ENCODE results near the gene PDE8B.
"Not testable (repeated sequence)": the region's sequence is repeated elsewhere in the genome, so short reads cannot be mapped to it uniquely, and the experiment has no call there.

Gene PDE8B

DNA sequence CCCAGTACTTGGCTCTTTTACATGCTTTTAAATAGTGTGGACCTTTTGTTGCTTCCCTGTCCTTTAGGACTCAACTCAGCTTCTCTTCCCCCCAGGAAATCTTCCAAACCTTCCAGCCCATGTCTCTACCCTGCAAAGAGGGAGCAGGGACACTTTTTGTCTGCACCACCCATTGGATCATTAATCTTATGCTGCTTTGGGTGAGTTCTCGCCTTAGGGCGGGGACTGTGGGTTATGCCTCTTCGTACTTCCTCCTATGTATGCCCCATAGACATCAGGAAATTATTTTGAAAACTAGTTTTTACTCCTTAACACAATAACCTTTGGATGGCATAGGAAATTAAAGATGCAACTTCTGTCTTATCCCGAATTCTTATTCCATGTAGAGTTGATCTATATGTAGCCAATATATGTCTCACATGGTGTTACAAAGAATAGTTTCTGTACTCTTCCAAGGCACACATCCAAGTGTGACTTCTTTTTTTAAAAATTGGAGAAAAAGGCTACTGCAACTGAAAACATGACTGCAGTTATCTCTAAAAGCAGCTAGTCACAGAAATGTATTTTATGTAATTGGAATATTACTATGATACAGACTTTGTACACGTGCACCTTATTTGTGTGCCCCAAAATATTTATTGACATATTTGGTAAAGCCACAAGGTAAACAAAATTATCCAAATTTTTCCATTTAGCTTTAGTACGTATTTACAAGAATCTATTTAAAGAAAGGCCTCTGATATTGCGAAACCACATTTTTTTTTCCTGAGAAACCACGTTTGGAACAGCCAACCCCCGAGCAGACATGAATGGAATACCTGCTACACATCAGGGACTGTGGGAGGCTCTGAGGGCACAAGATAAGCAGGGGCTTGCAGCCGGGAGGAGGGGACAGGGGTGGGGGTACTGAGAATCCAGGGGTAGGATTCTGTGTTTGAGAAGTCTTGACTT, 148.1 kb downstream of the PDE8B start:
- DNase-seq (ENCODE audit: low read depth, low spot score) = no peak

GRCh38 chr5:77359231-77359630, 148.8 kb downstream of the PDE8B start:
- no peak for DNase-seq (ENCODE audit: low read depth, low spot score)

DNA sequence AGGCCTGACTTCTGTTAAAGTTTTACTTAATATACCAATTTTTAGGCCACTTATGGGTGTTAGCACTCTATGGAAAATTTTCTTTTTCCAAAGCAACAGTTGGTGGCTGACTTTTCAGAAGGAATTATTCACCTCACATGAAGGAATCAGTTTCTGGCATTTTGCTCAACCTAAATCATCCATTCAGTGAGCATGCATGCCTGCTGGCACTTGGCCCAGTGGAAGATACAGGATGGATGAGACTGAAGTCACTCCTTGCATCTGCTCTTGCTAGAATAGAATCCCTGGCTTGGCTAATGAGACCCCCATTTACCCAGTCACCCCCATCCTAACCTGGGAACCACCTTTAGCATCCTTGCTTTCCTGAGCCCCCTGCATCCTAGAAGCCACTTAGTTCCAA, 149.9 kb downstream of the PDE8B start:
- DNase-seq (ENCODE audit: low read depth, low spot score) = no peak

DNA sequence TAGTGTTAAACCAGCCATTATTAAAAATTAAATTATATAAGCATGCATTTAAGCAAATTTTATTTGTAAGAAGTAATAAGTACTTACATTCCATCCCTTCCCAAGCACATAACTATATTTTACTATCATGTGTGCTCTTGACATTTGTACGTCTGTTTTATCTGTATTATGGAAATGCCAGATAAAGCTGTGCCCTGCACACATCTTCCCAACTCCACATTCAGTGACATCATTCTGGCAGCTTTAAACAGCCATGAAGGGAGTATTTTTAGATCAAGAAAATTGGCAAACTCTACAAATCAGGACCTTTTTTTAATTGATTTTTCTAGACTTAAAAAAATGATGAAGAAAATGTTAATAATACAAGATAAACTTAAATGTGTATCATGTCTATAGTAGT, 150.5 kb downstream of the PDE8B start:
- DNase-seq (ENCODE audit: low read depth, low spot score) = no peak

- peak; percentile 15 for DNase-seq (ENCODE audit: low read depth, low spot score)
Measured at GRCh38 chr5:77366717-77367500, 156.4 kb downstream of the PDE8B start.

GRCh38 chr5:77367741-77368140, 157.3 kb downstream of the PDE8B start:
- no peak for DNase-seq (ENCODE audit: low read depth, low spot score)

GRCh38 chr5:77368367-77368766, 157.9 kb downstream of the PDE8B start:
- DNase-seq (ENCODE audit: low read depth, low spot score) = no peak

DNA sequence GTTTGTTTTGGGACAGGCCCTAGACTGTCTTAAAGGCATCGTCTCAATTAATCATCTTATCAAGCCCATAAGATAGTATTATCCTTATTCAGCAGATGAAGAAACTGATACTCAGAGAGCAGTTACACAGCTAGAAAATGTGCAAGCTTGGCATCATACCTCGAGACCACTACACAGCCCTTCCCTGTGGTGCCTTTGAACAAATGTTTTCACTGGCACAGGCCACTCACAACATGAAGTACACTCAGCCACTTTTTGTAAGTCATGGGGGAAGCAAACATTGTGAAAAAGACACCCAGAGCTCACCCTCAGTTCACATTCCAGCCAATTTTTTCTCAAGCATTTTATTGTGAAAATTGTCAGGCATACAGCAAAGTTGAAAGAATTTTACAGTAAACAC, 159.1 kb downstream of the PDE8B start:
- DNase-seq (ENCODE audit: low read depth, low spot score) = no peak

- no peak for DNase-seq (ENCODE audit: low read depth, low spot score)
Measured at GRCh38 chr5:77374686-77375085, 164.2 kb downstream of the PDE8B start.

GRCh38 chr5:77376609-77377300, 166.3 kb downstream of the PDE8B start:
- DNase-seq (ENCODE audit: low read depth, low spot score) = no peak

GRCh38 chr5:77379558-77380061, 169.1 kb downstream of the PDE8B start:
- no peak for DNase-seq (ENCODE audit: low read depth, low spot score)

GRCh38 chr5:77380636-77381035, 170.2 kb downstream of the PDE8B start:
- no peak for DNase-seq (ENCODE audit: low read depth, low spot score)

- not testable (repeated sequence) for DNase-seq (ENCODE audit: low read depth, low spot score)
Measured at GRCh38 chr5:77383336-77383735, 172.9 kb downstream of the PDE8B start.

DNA sequence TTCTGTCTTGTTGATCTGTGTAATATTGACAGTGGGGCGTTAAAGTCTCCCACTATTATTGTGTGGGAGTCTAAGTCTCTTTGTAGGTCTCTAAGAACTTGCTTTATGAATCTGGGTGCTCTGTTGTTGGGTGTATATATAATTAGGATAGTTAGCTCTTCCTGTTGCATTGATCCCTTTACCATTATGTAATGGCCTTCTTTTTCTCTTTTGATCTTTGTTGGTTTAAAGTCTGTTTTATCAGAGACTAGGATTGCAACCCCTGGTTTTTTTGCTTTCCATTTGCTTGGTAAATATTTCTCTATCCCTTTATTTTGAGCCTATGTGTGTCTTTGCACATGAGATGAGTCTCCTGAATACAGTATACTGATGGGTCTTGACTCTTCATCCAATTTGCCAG, 175.9 kb downstream of the PDE8B start:
- not testable (repeated sequence) for DNase-seq (ENCODE audit: low read depth, low spot score)

DNA sequence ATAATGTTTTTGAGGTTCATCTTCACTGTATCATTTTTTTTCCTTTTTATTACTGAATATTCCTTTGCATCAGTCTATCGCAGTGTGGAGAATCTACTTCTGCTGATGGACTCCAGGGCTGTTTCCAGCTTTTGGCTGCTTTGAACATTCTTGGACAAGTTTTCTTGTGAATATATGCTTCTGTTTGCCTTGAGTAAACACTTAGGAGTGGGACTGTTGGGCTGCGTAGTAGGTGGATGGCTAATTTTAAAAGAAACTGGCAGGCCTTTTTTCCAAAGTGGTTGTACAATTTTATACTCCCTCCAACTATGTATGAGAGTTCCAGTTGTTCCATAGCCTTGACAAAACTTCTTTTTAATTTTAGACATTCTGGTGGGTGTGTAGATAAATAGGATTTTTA, 179.3 kb downstream of the PDE8B start:
- DNase-seq (ENCODE audit: low read depth, low spot score) = no peak

DNA sequence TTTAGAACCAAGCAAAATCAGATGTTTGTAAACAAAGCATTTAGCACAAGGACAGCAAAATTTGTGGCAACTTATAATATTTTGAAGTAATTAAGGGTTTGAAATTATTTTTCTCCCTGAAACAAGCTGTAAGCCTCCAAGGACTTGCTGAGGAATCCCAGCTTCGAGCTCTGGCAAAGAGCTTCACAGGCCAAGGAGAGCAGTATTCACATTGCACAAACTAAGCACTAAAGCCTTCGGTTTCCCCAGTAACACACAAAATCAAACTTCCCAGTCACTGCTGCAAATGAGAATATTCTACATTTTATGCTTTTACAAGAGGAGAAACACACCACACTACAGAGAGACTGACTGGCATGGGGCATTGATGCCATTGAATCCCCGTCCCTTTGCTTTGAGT, 179.7 kb downstream of the PDE8B start:
- DNase-seq (ENCODE audit: low read depth, low spot score) = no peak

GRCh38 chr5:77390795-77391194, 180.3 kb downstream of the PDE8B start:
- no peak for DNase-seq (ENCODE audit: low read depth, low spot score)

DNA sequence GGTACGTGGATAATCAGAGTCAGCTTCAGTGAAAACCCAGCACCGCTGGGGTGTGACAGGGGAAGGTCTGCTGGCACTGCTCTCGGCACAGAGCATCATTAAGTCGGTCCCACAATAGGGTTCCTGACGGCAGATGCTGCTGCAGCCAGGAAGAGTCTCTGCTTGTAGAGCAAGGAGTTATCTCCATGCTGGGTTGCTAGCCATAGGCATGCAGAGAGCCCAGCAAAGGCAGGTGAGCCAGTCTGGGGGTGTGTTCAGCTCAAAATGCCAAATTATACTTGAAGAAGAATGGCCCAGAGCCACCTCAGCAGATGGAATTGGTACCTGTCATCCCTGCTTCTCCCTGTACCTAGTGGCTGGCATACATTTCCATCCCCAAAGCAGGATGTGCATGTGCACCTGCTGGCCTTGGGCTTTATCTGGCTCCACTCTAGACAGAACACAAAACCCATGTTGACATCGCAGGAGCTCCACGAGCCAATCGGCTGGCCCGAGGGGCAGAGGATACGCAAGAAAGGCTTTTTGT, 180.8 kb downstream of the PDE8B start:
- DNase-seq (ENCODE audit: low read depth, low spot score) = no peak

- no peak for DNase-seq (ENCODE audit: low read depth, low spot score)
Measured at GRCh38 chr5:77394064-77394715, 183.7 kb downstream of the PDE8B start.

GRCh38 chr5:77396017-77396416, 185.5 kb downstream of the PDE8B start:
- DNase-seq (ENCODE audit: low read depth, low spot score) = no peak

DNA sequence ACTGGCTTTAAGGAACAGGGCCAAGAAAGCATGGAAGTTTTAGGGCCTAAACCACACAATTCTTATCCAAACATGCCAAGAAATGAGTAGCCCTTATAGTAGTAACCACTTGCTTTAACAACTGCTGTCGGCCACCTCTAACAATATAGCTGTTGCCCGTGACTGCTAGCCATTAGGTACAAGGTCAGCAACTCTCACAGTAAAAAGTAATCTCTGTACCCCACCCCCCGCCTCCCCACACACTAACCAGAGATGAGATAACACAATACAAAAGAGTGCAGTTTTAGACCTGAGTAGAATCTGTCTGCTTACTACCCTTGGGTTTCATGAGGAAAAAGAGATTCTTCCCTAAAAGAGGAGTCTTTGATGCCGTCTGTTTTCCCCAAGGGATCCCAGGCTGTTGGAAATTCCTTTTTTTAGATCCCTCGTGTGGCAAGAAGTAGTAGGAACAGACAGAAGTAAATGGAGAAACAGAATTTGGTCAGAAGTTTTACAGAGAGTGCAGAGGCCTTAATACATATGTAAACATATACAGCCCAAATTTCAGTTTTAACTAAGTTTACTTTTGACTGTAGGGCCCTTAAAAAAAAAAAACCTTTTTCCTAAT, 187.3 kb downstream of the PDE8B start:
- no peak for DNase-seq (ENCODE audit: low read depth, low spot score)

Data from ELF-1 (cell line).